HG03025 (cell line): ENCODE measurements around the gene PDHA1.

Source experiments
- ATAC-seq: cut with Tn5 transposase; IDR thresholded peaks from one replicate; pipeline ENCODE4 v1.9.1; 2021; ENCODE audit warnings: mild to moderate bottlenecking, moderate library complexity; ENCODE audit not compliant: unreplicated experiment, low FRiP score

The PDHA1 gene

GRCh38 chrX:19373351-19373891 is 29.7 kb downstream of the PDHA1 start:
- ATAC-seq: no peak

DNA sequence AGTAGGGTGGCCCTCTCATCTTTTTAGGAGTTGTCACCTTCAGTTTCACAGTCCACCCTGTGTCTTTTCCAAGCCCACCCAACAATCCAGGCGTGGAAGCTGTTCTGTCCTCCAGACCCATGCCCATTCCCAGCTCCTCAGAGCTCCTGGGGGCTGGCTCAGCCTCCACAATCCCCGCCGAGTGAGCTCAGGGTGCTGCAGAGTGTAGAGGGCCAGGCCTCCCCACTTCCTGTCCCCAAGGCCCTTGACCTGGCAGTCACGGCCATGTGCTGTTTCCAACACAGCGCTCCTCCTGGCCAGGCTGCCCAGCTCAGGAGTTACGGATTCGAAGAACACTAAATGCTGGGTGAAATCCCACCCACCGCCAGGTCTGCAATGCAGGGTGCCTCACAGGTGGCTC is 31.8 kb downstream of the PDHA1 start:
- ATAC-seq: no peak

- ATAC-seq: no peak
Measured at GRCh38 chrX:19377799-19378198, 34.1 kb downstream of the PDHA1 start.

GRCh38 chrX:19381326-19381725 is 37.6 kb downstream of the PDHA1 start:
- ATAC-seq: no peak

- no peak for ATAC-seq
Measured at GRCh38 chrX:19382555-19383145, 38.9 kb downstream of the PDHA1 start.

DNA sequence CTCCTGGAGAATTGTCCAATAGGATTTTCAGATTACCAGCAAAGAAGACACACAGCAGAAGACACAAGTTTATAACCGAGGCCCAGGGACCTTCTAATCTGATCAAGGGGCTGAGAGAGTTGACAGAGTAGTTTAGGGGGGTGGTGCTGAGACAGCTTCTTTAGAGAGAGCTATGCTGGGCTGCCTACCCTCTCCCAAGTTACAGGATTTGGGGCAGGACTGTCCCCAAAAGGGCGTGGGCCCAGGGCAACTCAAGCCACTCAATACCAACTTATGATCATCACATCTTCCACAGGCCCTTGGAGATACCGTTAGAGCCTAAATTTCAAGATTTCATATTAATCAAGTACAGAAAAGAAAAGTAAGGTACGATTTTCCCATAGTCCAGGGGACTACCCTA is 43.0 kb downstream of the PDHA1 start:
- ATAC-seq: no peak

- no peak for ATAC-seq
Measured at GRCh38 chrX:19388064-19388679, 44.4 kb downstream of the PDHA1 start.

DNA sequence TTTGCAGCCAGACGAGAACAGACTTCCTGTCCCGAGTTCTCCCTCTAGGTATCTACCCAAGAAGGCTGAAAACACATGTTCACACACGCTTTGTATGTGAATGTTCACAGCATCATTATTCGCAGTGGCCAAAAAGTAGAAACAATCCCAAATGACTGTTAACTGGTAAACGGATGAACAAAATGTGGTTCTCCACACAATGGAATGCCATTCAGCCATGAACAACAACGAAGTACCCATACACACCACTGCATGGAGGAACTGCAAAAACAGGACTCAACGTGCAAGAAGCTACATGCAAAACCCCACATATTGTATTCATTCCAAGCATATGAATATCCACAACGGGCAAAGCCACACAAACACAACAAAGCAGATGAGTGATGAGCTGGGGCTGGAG is 45.0 kb downstream of the PDHA1 start:
- no peak for ATAC-seq

- ATAC-seq: no peak
Measured at GRCh38 chrX:19389227-19389845, 45.6 kb downstream of the PDHA1 start.

DNA sequence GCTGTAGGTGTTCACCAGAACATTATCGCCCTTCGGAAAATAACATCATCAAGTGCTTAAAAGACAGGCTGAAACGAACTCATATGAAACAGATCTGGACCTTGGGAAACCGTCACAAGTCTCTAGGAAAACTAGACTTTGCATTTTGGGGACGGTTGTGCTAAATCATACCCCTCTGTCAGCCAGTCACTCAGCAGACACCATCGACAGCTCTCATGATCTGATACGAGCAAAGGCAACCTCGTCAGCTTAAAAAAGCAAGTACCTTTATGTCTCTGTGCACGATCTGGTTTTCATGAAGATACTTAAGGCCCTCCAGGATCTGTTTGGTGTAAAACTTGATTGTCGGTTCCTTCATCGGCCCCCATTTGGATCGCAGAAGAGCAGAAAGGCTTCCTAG is 48.4 kb downstream of the PDHA1 start:
- no peak for ATAC-seq

DNA sequence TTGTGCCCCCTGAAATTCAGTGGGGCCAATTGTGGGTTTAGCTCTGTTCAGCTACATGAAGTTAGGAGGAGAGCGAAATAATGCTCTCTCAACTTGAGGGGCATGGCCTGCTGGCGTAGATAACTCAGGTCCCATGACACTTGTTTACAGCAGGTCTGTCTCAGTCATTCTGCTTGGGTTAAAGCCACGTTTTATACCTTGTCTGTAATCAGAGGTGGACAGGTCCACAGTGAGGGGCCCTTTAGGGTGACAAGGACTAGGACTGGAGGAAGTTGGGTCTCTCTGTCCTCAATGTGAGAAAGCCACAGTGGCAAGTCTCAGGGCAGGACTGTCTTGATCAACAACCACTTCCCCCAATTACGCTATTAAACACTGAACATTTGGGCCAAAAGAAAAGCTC is 49.0 kb downstream of the PDHA1 start:
- ATAC-seq: no peak

DNA sequence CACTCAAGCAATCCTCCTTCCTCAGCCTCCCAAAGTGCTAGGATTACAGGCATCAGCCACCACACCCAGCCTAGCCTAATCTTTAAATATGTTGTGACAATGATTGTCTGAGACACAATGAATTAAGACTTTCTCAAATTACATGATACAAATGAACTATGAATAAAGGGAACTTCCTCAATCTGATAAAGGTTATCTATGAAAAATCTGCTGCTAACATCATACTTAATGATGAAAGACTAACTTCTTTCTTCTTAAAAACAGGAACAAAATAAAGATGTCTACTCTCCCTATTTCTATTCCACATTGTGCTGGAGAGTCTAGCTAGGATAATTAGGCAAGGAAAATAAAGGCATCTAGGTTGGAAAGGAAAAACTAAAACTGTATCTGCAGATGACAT is 60.0 kb downstream of the PDHA1 start:
- no peak for ATAC-seq

GRCh38 chrX:19410259-19410658 is 66.5 kb downstream of the PDHA1 start:
- no peak for ATAC-seq
